Smooth muscle cell (in vitro differentiated cells): ENCODE data around the gene RHOT1. TPM values are rescaled to one million over a fixed set of nuclear protein-coding genes. Genes with fewer than 3 reads are reported as not detected.

Experiments
- DNase-seq: peaks from one replicate; lab custom pipeline; 2025; ENCODE audit not compliant: unreplicated experiment; lab: John Stamatoyannopoulos, UW
- H2AFZ ChIP-seq: fragments of 200-600 bp; sonication (generic); 2 replicates; pipeline ENCODE4 v1.6.0; 2016; ENCODE audit warnings: antibody characterized with exemption, low read depth, mild to moderate bottlenecking
- H3F3A ChIP-seq: fragments of 200-600 bp; sonication (generic); 2 replicates; pipeline ENCODE4 v1.6.0; 2017; ENCODE audit warnings: antibody characterized with exemption, low read depth
- H3K27ac ChIP-seq: fragments of 200-600 bp; sonication (generic); 2 replicates; pipeline ENCODE4 v1.5.1; 2016; ENCODE audit warnings: low read depth, mild to moderate bottlenecking
- H3K27me3 ChIP-seq: fragments of 200-600 bp; sonication (generic); 2 replicates; pipeline ENCODE4 v1.6.1; 2016; ENCODE audit warnings: low read depth, mild to moderate bottlenecking
- H3K36me3 ChIP-seq: fragments of 200-600 bp; sonication (generic); 2 replicates; pipeline ENCODE4 v1.5.1; 2016; ENCODE audit warnings: low read depth
- H3K4me1 ChIP-seq: fragments of 200-600 bp; sonication (generic); 2 replicates; pipeline ENCODE4 v1.5.1; 2016; ENCODE audit warnings: low read depth
- H3K4me2 ChIP-seq: fragments of 200-600 bp; sonication (generic); 2 replicates; pipeline ENCODE4 v1.6.0; 2016; ENCODE audit warnings: mild to moderate bottlenecking
- H3K4me3 ChIP-seq: fragments of 200-600 bp; sonication (generic); 2 replicates; pipeline ENCODE4 v1.5.1; 2016; ENCODE audit warnings: mild to moderate bottlenecking
- H3K79me2 ChIP-seq: fragments of 200-600 bp; sonication (generic); 2 replicates; pipeline ENCODE4 v1.6.0; 2016; ENCODE audit warnings: low read depth, mild to moderate bottlenecking
- H3K9ac ChIP-seq: fragments of 200-600 bp; sonication (generic); 2 replicates; pipeline ENCODE4 v1.6.0; 2016; ENCODE audit warnings: low read depth
- H3K9me3 ChIP-seq: fragments of 200-600 bp; sonication (generic); replicated peaks from 2 replicates; pipeline ENCODE4 v1.5.1; 2016; ENCODE audit warnings: low read depth
- H4K20me1 ChIP-seq: fragments of 200-600 bp; sonication (generic); 2 replicates; pipeline ENCODE4 v1.6.0; 2016; ENCODE audit warnings: low read depth
- CTCF ChIP-seq: fragments of 200-600 bp; sonication (generic); IDR thresholded peaks from 2 replicates; pipeline ENCODE4 v1.5.1; 2017; ENCODE audit warnings: borderline replicate concordance, mild to moderate bottlenecking, antibody characterized with exemption; ENCODE audit not compliant: insufficient read depth, poor library complexity, severe bottlenecking
- WGBS: methylation state at CpG from one replicate; pipeline ENCODE4 v1.1.7; 2016; ENCODE audit warnings: low lambda C conversion rate; 5-methylcytosine and 5-hydroxymethylcytosine counted together
- polyA plus RNA-seq: library from polyadenylated mRNA; unstranded; fragments of >200 nt; fragmentation: Nextera tagmentation; extraction: Ambion mirVana; gene quantifications from 2 replicates; pipeline ENCODE4 v1.2.1, GENCODE V29; 2016
- total RNA-seq: library from RNA; depleted of rRNA; stranded (reverse); fragments of >200 nt; gene quantifications from 2 replicates; pipeline ENCODE4 v1.2.3, GENCODE V29; 2014

The RHOT1 gene
- total and polyA plus RNA-seq, 2 experiments from 2014 or later: 23.6 to 28.7 TPM

GRCh38 chr17:32118835-32119234, 23.5 kb upstream of the RHOT1 start:
- no peaks in the 10 kb centered on the region for H3K79me2 ChIP-seq
- no peaks in the 10 kb centered on the region for H4K20me1 ChIP-seq
- WGBS: 89% methylated on average over 4 of the region's 4 CpGs
- DNase-seq: no peak
- H3K4me3 ChIP-seq: no peak overlapping the region
- no peaks in the 10 kb centered on the region for H3K9me3 ChIP-seq
- peaks cover 5% of the 10 kb centered on the region for H3K4me1 ChIP-seq
- no peak overlapping the region for H3K27ac ChIP-seq
- H3K27me3 ChIP-seq: no peaks in the 10 kb centered on the region
- no peak for TF ChIP-seq CTCF
- H3K36me3 ChIP-seq: no peaks in the 10 kb centered on the region
- no peaks in the 10 kb centered on the region for H3F3A ChIP-seq
- no peak overlapping the region for H3K9ac ChIP-seq
- no peak overlapping the region for H3K4me2 ChIP-seq
- H2AFZ ChIP-seq: no peak overlapping the region

GRCh38 chr17:32120141-32120540, 22.2 kb upstream of the RHOT1 start:
- Histone ChIP-seq H3K79me2 (no peaks in the 10 kb centered on the region), H3F3A (no peaks in the 10 kb centered on the region), H3K27me3 (no peaks in the 10 kb centered on the region), H2AFZ (no peak overlapping the region), H3K27ac (no peak overlapping the region), H3K4me3 (no peak overlapping the region), H3K9me3 (no peaks in the 10 kb centered on the region), H3K9ac (no peak overlapping the region), H3K4me2 (no peak overlapping the region), H3K36me3 (no peaks in the 10 kb centered on the region), H3K4me1 (peaks cover 5% of the 10 kb centered on the region), H4K20me1 (no peaks in the 10 kb centered on the region)
- no peak for DNase-seq
- no peak for TF ChIP-seq CTCF
- 67% methylated on average over 4 of the region's 4 CpGs for WGBS

- no peak for TF ChIP-seq CTCF
- no peaks in the 10 kb centered on the region for H3K79me2 ChIP-seq
- H3F3A ChIP-seq: no peaks in the 10 kb centered on the region
- H3K9ac ChIP-seq: no peak overlapping the region
- H3K36me3 ChIP-seq: no peaks in the 10 kb centered on the region
- H3K9me3 ChIP-seq: no peaks in the 10 kb centered on the region
- H3K4me2 ChIP-seq: no peak overlapping the region
- H3K27me3 ChIP-seq: no peaks in the 10 kb centered on the region
- H4K20me1 ChIP-seq: no peaks in the 10 kb centered on the region
- no peak overlapping the region for H3K27ac ChIP-seq
- H2AFZ ChIP-seq: no peak overlapping the region
- 95% methylated on average over 3 of the region's 3 CpGs for WGBS
- DNase-seq: no peak
- H3K4me1 ChIP-seq: peaks cover 5% of the 10 kb centered on the region
- no peak overlapping the region for H3K4me3 ChIP-seq
These were observed 21.6 kb upstream of the RHOT1 start for GRCh38 chr17:32120716-32121115.

- Histone ChIP-seq H3K9ac (no peak overlapping the region), H3K36me3 (no peaks in the 10 kb centered on the region), H4K20me1 (no peaks in the 10 kb centered on the region), H2AFZ (no peak overlapping the region), H3K9me3 (no peaks in the 10 kb centered on the region), H3K4me1 (peaks cover 15% of the 10 kb centered on the region), H3K4me3 (no peak overlapping the region), H3K79me2 (no peaks in the 10 kb centered on the region), H3K27ac (no peak overlapping the region), H3K27me3 (no peaks in the 10 kb centered on the region), H3F3A (no peaks in the 10 kb centered on the region), H3K4me2 (no peak overlapping the region)
- 85% methylated on average over 6 of the region's 6 CpGs for WGBS
- no peak for DNase-seq
- TF ChIP-seq CTCF: no peak
These were observed 18.5 kb upstream of the RHOT1 start for GRCh38 chr17:32123782-32124181.
